HCT116 (cell line): ENCODE data around the gene DIP2C. TPM values are rescaled to one million over a fixed set of nuclear protein-coding genes. Genes with fewer than 3 reads are reported as not detected.

Experiments used
- ATAC-seq: fragments of 200-7000 bp; cut with Tn5 transposase; 2 replicates; pipeline ENCODE4 v1.9.1; 2020; ENCODE audit warnings: mild to moderate bottlenecking, moderate library complexity
- BruUV-seq: library from RNA; stranded (reverse); fragments of 400-500 nt; replicated peaks from 2 replicates; lab custom pipeline; 2021; lab: Mats Ljungman, UMichigan
- CTCF ChIA-PET: fragments of 300-600 bp; sonication (Branson Sonifier 250); formaldehyde crosslinking; loops from one replicate; lab custom pipeline; 2021; ENCODE audit warnings: antibody characterized with exemption; lab: Charles Lee
- POLR2A ChIA-PET: fragments of 300-600, 350-600 bp; sonication (Branson Sonifier 250); formaldehyde crosslinking; loops from one replicate; lab custom pipeline; 2021; ENCODE audit warnings: antibody characterized with exemption; lab: Charles Lee
- RAD21 ChIA-PET, 2 experiments: fragments of 300-600 bp; sonication (Branson Sonifier 250); formaldehyde crosslinking; loops; one replicate each; lab custom pipeline; 2023; ENCODE audit warnings: low total read pairs in 2 of 2; ENCODE audit not compliant: uncharacterized antibody in 2 of 2, unreplicated experiment in 2 of 2, low non-redundant PET in 1 of 2; lab: Charles Lee
- DNase-seq: peaks from one replicate; pipeline ENCODE4 v3.0.0-alpha.2; 2010; ENCODE audit warnings: low read depth, low spot score
- H2AFZ ChIP-seq: fragments of 200-600 bp; shearing (Covaris generic), sonication (generic); 2 replicates; pipeline ENCODE4 v1.6.1; 2017; ENCODE audit warnings: low read depth, mixed run types, mixed read lengths, antibody characterized with exemption, low read length; ENCODE audit not compliant: poor library complexity, severe bottlenecking
- H3K27ac ChIP-seq: 2 replicates; pipeline ENCODE4 v1.5.1; 2012; ENCODE audit warnings: low read depth, low read length
- H3K27me3 ChIP-seq: fragments of 200-600 bp; sonication (generic); 2 replicates; pipeline ENCODE4 v1.6.1; 2016; ENCODE audit warnings: mixed run types, low read length, mixed read lengths; ENCODE audit not compliant: insufficient read depth
- H3K36me3 ChIP-seq, 2 experiments: fragments of 200-500 bp in 1 of 2; fragments of 200-600 bp in 1 of 2; sonication (Bioruptor generic) in 1 of 2; sonication (generic) in 1 of 2; 2 replicates each; pipeline versions ENCODE4 v1.5.1 to v1.6.1; 2014 to 2016; ENCODE audit warnings: low read length in 2 of 2, inconsistent platforms in 1 of 2, mixed read lengths in 1 of 2, mixed run types in 1 of 2; ENCODE audit not compliant: insufficient read depth in 2 of 2, control insufficient read depth in 1 of 2
- H3K4me1 ChIP-seq, 2 experiments: fragments of 200-600 bp in 1 of 2; sonication (generic) in 1 of 2; 2 replicates each; pipeline versions ENCODE4 v1.5.1 to v1.6.1; 2012 to 2017; ENCODE audit warnings: low read length in 2 of 2, inconsistent platforms in 1 of 2, mild to moderate bottlenecking in 1 of 2, mixed read lengths in 1 of 2, mixed run types in 1 of 2, moderate library complexity in 1 of 2; ENCODE audit not compliant: insufficient read depth in 2 of 2, control insufficient read depth in 1 of 2
- H3K4me2 ChIP-seq: fragments of 200-600 bp; sonication (generic); 2 replicates; pipeline ENCODE4 v1.6.1; 2017; ENCODE audit warnings: mixed run types, low read length, mixed read lengths
- H3K4me3 ChIP-seq, 2 experiments: fragments of 200-600 bp in 1 of 2; sonication (generic) in 1 of 2; replicated peaks in 1 of 2; 2 replicates each; pipeline ENCODE4 v1.5.1; 2011 to 2016; ENCODE audit warnings: low read length in 2 of 2, control low read depth in 1 of 2, low read depth in 1 of 2, mild to moderate bottlenecking in 1 of 2, mixed read lengths in 1 of 2, mixed run types in 1 of 2
- H3K79me2 ChIP-seq: fragments of 200-600 bp; sonication (generic); 2 replicates; pipeline ENCODE4 v1.6.1; 2017; ENCODE audit warnings: mild to moderate bottlenecking, mixed run types, low read length, moderate library complexity, mixed read lengths; ENCODE audit not compliant: insufficient read depth
- H3K9ac ChIP-seq: fragments of 200-600 bp; sonication (generic); 2 replicates; pipeline ENCODE4 v1.6.1; 2016; ENCODE audit warnings: low read length, mixed read lengths
- H3K9me2 ChIP-seq: fragments of 200-600 bp; sonication (generic), shearing (Covaris generic); 2 replicates; pipeline ENCODE4 v1.6.1; 2017; ENCODE audit warnings: mixed run types, mild to moderate bottlenecking, moderate library complexity; ENCODE audit not compliant: insufficient read depth
- H3K9me3 ChIP-seq, 2 experiments: fragments of 200-500 bp in 1 of 2; fragments of 200-600 bp in 1 of 2; sonication (Bioruptor generic) in 1 of 2; sonication (generic) in 1 of 2; 2 replicates each; pipeline ENCODE4 v1.6.1; 2014 to 2017; ENCODE audit warnings: low read length in 2 of 2, mixed read lengths in 2 of 2, inconsistent platforms in 1 of 2, low read depth in 1 of 2, mild to moderate bottlenecking in 1 of 2, mixed run types in 1 of 2, moderate library complexity in 1 of 2; ENCODE audit not compliant: control insufficient read depth in 1 of 2, insufficient read depth in 1 of 2
- H4K20me1 ChIP-seq: fragments of 200-600 bp; sonication (generic), shearing (Covaris generic); 2 replicates; pipeline ENCODE4 v1.6.1; 2017; ENCODE audit warnings: mixed run types, mild to moderate bottlenecking, moderate library complexity; ENCODE audit not compliant: insufficient read depth
- CEBPB ChIP-seq: IDR thresholded peaks from 2 replicates; pipeline ENCODE4 v1.6.1; 2012; ENCODE audit warnings: low read depth
- EGR1 ChIP-seq: IDR thresholded peaks from 2 replicates; pipeline ENCODE4 v1.6.1; 2012; ENCODE audit warnings: low read depth
- ELF1 ChIP-seq: IDR thresholded peaks from 2 replicates; pipeline ENCODE4 v1.6.1; 2012; ENCODE audit warnings: low read depth, borderline replicate concordance
- EZH2phosphoT487 ChIP-seq: fragments of 200-600 bp; IDR thresholded peaks from 2 replicates; pipeline ENCODE4 v1.6.1; 2018; ENCODE audit warnings: antibody characterized with exemption, borderline replicate concordance
- SIN3A ChIP-seq: IDR thresholded peaks from 2 replicates; pipeline ENCODE4 v1.6.1; 2012; ENCODE audit warnings: low read depth
- YY1 ChIP-seq: IDR thresholded peaks from 2 replicates; pipeline ENCODE4 v1.6.1; 2011; ENCODE audit warnings: low read length, low read depth, moderate library complexity, mild to moderate bottlenecking; ENCODE audit not compliant: insufficient replicate concordance; ENCODE audit errors: extremely low read depth
- intact Hi-C: fragments of 100-400 bp; cut with micrococcal nuclease; formaldehyde crosslinking; loops from 2 replicates; pipeline ENCODE4 v1.10.0; 2022
- total RNA-seq: library from RNA; stranded (reverse); gene quantifications from one replicate; pipeline ENCODE4 v1.2.1, GENCODE V29; 2021; ENCODE audit not compliant: unreplicated experiment
- TF ChIP-seq, protein P1 (sequence below): IDR thresholded peaks from 2 replicates; pipeline ENCODE4 v1.6.1; 2012
- TF ChIP-seq, protein P2 (sequence below): IDR thresholded peaks from 2 replicates; pipeline ENCODE4 v1.6.1; 2011; ENCODE audit warnings: mild to moderate bottlenecking, low read length, moderate library complexity; ENCODE audit not compliant: insufficient replicate concordance; ENCODE audit errors: extremely low read depth
- TF ChIP-seq, protein P3 (sequence below), 3 experiments: fragments of 200-600 bp in 1 of 3; sonication (generic) in 1 of 3; IDR thresholded peaks in 2 of 3; conservative IDR thresholded peaks in 1 of 3; 2 replicates each; pipeline ENCODE4 v1.5.1; 2012 to 2017; ENCODE audit warnings: low read depth in 2 of 3, low read length in 2 of 3, antibody characterized with exemption in 1 of 3, borderline replicate concordance in 1 of 3, control low read depth in 1 of 3, mild to moderate bottlenecking in 1 of 3, mixed read lengths in 1 of 3, mixed run types in 1 of 3, moderate library complexity in 1 of 3; ENCODE audit not compliant: insufficient read depth in 1 of 3
- TF ChIP-seq, protein P4 (sequence below): IDR thresholded peaks from 2 replicates; pipeline ENCODE4 v1.6.1; 2012; ENCODE audit warnings: low read depth

Gene DIP2C
- total RNA-seq, 1 experiment from 2014 or later, result 15.4 TPM

DNA sequence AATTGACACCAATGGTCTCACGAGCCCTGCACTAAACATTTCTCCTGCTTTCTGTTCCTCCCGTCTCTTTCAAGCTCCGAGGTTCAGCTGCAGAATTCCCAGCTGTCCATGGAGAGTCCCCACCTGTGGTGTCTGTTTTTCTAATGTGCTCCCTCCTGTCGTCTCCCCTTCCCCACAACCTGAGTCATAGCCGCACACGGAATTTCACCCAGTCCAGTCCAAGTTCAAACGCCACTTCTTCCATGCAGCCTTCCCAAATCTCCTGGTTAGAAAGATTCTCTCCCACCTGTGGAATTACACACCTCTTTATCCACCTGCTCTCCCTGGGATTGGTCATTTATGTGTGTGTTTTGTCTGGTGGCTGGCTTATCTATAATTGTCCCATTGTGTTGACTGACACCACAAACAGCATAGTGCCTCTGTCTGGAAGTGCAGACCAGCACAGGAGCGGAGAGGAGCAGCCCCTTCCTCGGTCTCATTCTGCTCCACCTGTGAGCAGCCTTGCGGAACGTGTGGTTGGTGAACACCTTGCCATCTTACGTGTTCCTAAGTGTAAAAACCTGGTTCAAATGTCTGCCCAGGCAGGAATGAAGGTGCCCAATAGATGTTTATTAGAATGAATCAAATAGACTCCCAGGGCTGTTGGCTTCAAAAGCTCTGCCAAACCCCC lies 3.3 kb upstream of the DIP2C start:
- no peak overlapping the region for H3K4me3 ChIP-seq
- POLR2A ChIA-PET, result no interaction called here
- peaks cover 5% of the 10 kb centered on the region; the same call in 1 of the 2 replicates for H3K79me2 ChIP-seq
- RAD21 ChIA-PET, result no interaction called here
- H2AFZ ChIP-seq, result no peak overlapping the region
- H3K9me3 ChIP-seq, result no peaks in the 10 kb centered on the region
- H3K9me2 ChIP-seq, result no peaks in the 10 kb centered on the region
- H3K4me1 ChIP-seq, result peaks cover 5 to 12% of the 10 kb centered on the region in 2 experiments; a peak in 3 of 4 replicates
- H4K20me1 ChIP-seq, result no peaks in the 10 kb centered on the region
- intact Hi-C loops, result no loop called here
- no peak overlapping the region for H3K27ac ChIP-seq
- no peak overlapping the region for H3K9ac ChIP-seq
- no peak for TF ChIP-seq YY1
- no peak for TF ChIP-seq EZH2phosphoT487
- TF ChIP-seq, protein P1, sequence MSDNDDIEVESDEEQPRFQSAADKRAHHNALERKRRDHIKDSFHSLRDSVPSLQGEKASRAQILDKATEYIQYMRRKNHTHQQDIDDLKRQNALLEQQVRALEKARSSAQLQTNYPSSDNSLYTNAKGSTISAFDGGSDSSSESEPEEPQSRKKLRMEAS, result no peak
- TF ChIP-seq, protein P2, sequence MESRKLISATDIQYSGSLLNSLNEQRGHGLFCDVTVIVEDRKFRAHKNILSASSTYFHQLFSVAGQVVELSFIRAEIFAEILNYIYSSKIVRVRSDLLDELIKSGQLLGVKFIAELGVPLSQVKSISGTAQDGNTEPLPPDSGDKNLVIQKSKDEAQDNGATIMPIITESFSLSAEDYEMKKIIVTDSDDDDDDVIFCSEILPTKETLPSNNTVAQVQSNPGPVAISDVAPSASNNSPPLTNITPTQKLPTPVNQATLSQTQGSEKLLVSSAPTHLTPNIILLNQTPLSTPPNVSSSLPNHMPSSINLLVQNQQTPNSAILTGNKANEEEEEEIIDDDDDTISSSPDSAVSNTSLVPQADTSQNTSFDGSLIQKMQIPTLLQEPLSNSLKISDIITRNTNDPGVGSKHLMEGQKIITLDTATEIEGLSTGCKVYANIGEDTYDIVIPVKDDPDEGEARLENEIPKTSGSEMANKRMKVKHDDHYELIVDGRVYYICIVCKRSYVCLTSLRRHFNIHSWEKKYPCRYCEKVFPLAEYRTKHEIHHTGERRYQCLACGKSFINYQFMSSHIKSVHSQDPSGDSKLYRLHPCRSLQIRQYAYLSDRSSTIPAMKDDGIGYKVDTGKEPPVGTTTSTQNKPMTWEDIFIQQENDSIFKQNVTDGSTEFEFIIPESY, result no peak
- TF ChIP-seq, protein P3, sequence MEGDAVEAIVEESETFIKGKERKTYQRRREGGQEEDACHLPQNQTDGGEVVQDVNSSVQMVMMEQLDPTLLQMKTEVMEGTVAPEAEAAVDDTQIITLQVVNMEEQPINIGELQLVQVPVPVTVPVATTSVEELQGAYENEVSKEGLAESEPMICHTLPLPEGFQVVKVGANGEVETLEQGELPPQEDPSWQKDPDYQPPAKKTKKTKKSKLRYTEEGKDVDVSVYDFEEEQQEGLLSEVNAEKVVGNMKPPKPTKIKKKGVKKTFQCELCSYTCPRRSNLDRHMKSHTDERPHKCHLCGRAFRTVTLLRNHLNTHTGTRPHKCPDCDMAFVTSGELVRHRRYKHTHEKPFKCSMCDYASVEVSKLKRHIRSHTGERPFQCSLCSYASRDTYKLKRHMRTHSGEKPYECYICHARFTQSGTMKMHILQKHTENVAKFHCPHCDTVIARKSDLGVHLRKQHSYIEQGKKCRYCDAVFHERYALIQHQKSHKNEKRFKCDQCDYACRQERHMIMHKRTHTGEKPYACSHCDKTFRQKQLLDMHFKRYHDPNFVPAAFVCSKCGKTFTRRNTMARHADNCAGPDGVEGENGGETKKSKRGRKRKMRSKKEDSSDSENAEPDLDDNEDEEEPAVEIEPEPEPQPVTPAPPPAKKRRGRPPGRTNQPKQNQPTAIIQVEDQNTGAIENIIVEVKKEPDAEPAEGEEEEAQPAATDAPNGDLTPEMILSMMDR (IDR thresholded peaks at IDR 0.05 in 2 of 3, conservative IDR thresholded peaks at IDR 0.05 in 1 of 3; ENCODE audit: borderline replicate concordance in 1 of 3, insufficient read depth in 1 of 3, low read depth in 2 of 3, low read length in 2 of 3), result no peak
- TF ChIP-seq SIN3A, result no peak
- no peak for TF ChIP-seq ELF1
- no peak for TF ChIP-seq CEBPB
- TF ChIP-seq EGR1, result no peak
- TF ChIP-seq, protein P4, sequence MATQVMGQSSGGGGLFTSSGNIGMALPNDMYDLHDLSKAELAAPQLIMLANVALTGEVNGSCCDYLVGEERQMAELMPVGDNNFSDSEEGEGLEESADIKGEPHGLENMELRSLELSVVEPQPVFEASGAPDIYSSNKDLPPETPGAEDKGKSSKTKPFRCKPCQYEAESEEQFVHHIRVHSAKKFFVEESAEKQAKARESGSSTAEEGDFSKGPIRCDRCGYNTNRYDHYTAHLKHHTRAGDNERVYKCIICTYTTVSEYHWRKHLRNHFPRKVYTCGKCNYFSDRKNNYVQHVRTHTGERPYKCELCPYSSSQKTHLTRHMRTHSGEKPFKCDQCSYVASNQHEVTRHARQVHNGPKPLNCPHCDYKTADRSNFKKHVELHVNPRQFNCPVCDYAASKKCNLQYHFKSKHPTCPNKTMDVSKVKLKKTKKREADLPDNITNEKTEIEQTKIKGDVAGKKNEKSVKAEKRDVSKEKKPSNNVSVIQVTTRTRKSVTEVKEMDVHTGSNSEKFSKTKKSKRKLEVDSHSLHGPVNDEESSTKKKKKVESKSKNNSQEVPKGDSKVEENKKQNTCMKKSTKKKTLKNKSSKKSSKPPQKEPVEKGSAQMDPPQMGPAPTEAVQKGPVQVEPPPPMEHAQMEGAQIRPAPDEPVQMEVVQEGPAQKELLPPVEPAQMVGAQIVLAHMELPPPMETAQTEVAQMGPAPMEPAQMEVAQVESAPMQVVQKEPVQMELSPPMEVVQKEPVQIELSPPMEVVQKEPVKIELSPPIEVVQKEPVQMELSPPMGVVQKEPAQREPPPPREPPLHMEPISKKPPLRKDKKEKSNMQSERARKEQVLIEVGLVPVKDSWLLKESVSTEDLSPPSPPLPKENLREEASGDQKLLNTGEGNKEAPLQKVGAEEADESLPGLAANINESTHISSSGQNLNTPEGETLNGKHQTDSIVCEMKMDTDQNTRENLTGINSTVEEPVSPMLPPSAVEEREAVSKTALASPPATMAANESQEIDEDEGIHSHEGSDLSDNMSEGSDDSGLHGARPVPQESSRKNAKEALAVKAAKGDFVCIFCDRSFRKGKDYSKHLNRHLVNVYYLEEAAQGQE, result no peak
- ATAC-seq, result no peak
- no peak overlapping the region for H3K4me2 ChIP-seq
- no peaks in the 10 kb centered on the region for H3K36me3 ChIP-seq
- H3K27me3 ChIP-seq, result 0 out of 2 replicates have a peak, but pooled peaks cover 4% of the 10 kb centered on the region
- no TSS peak for BruUV-seq
- no peak for DNase-seq
- CTCF ChIA-PET, result no interaction called here
